Endodermal cell (in vitro differentiated cells): ENCODE results near the gene PYROXD2. TPM values are rescaled to one million over a fixed set of nuclear protein-coding genes. Genes with fewer than 3 reads are reported as not detected.

Experiments used
- DNase-seq: peaks from one replicate; pipeline ENCODE4 v3.0.0-alpha.2; 2017
- H3K27ac ChIP-seq: 2 replicates; pipeline ENCODE4 v1.5.1; 2013; ENCODE audit warnings: mild to moderate bottlenecking, low read depth, low read length, moderate library complexity
- H3K27me3 ChIP-seq: 2 replicates; pipeline ENCODE4 v1.6.1; 2013; ENCODE audit warnings: mild to moderate bottlenecking, low read length, moderate library complexity; ENCODE audit not compliant: insufficient read depth, control insufficient read depth, poor library complexity, severe bottlenecking
- H3K36me3 ChIP-seq: 2 replicates; pipeline ENCODE4 v1.7.0; 2013; ENCODE audit warnings: mild to moderate bottlenecking, low read length, moderate library complexity; ENCODE audit not compliant: control insufficient read depth, insufficient read depth
- H3K4me1 ChIP-seq: one replicate; pipeline ENCODE4 v1.7.0; 2013; ENCODE audit warnings: low read length; ENCODE audit not compliant: control insufficient read depth, insufficient read depth
- H3K4me3 ChIP-seq: 2 replicates; pipeline ENCODE4 v1.5.1; 2013; ENCODE audit warnings: mild to moderate bottlenecking, low read length, moderate library complexity
- H3K9ac ChIP-seq: 2 replicates; pipeline ENCODE4 v1.6.1; 2013; ENCODE audit warnings: mild to moderate bottlenecking, low read length, moderate library complexity; ENCODE audit not compliant: poor library complexity, severe bottlenecking; ENCODE audit errors: extremely low read depth
- H3K9me3 ChIP-seq: 2 replicates; pipeline ENCODE4 v1.6.1; 2013; ENCODE audit warnings: mild to moderate bottlenecking, low read length, moderate library complexity; ENCODE audit not compliant: control insufficient read depth
- H3K27ac Mint-ChIP-seq: 2 replicates; pipeline ENCODE4 v1.8.0; 2020; ENCODE audit warnings: mixed read lengths
- H3K27me3 Mint-ChIP-seq: 2 replicates; pipeline ENCODE4 v1.8.0; 2021; ENCODE audit warnings: mild to moderate bottlenecking, mixed read lengths; ENCODE audit not compliant: insufficient read depth
- H3K36me3 Mint-ChIP-seq: 2 replicates; pipeline ENCODE4 v1.8.0; 2020; ENCODE audit warnings: low read depth, mixed read lengths
- H3K4me1 Mint-ChIP-seq: 2 replicates; pipeline ENCODE4 v1.8.0; 2020; ENCODE audit warnings: mixed read lengths
- H3K4me3 Mint-ChIP-seq: 2 replicates; pipeline ENCODE4 v1.8.0; 2020; ENCODE audit warnings: mild to moderate bottlenecking, moderate library complexity, mixed read lengths
- H3K9me3 Mint-ChIP-seq: 2 replicates; pipeline ENCODE4 v1.8.0; 2020; ENCODE audit warnings: mild to moderate bottlenecking, mixed read lengths
- CTCF ChIP-seq: fragments of 200-600 bp; sonication (generic); conservative IDR thresholded peaks from 2 replicates; pipeline ENCODE4 v1.5.0; 2021; ENCODE audit warnings: antibody characterized with exemption, mild to moderate bottlenecking
- WGBS, 2 experiments: methylation state at CpG; one replicate each; pipeline versions ENCODE4 v1.1.5 to v1.1.7; 2013; ENCODE audit warnings: missing lambda C conversion rate in 2 of 2, mixed read lengths in 1 of 2; ENCODE audit not compliant: insufficient coverage in 1 of 2, insufficient read length in 1 of 2; 5-methylcytosine and 5-hydroxymethylcytosine counted together
- total RNA-seq, 2 donors: library from RNA; stranded (reverse); fragmentation: NEBNext Ultra II Directional in 1 of 2; extraction: Animal tissue kit (Norgen Biotek cat#: 25700) in 1 of 2; gene quantifications; 2 replicates in 1 of 2; 3 replicates in 1 of 2; pipeline ENCODE4 v1.2.1, GENCODE V29; 2021

The PYROXD2 gene
- total RNA-seq, 2 donors from 2014 or later, result 9.2 to 9.5 TPM

GRCh38 chr10:98453729-98454128 is 38.7 kb upstream of the PYROXD2 start:
- no peaks in the 10 kb centered on the region for H3K36me3 Mint-ChIP-seq
- no peak overlapping the region for H3K4me3 Mint-ChIP-seq
- H3K4me1 Mint-ChIP-seq, result peaks cover 6% of the 10 kb centered on the region
- H3K27ac Mint-ChIP-seq, result no peak overlapping the region
- Histone ChIP-seq H3K27me3 (peaks cover 30% of the 10 kb centered on the region), H3K9me3 (no peaks in the 10 kb centered on the region), H3K27ac (no peak overlapping the region), H3K9ac (no peak overlapping the region), H3K4me3 (no peak overlapping the region), H3K36me3 (no peaks in the 10 kb centered on the region), H3K4me1 (peaks cover 18% of the 10 kb centered on the region)
- 80 to 83% methylated on average over 1 to 2 of the region's 2 CpGs for WGBS, 2 experiments
- no peaks in the 10 kb centered on the region for H3K9me3 Mint-ChIP-seq
- H3K27me3 Mint-ChIP-seq, result peaks cover 21% of the 10 kb centered on the region
- no peak for DNase-seq
- TF ChIP-seq CTCF, result no peak

DNA sequence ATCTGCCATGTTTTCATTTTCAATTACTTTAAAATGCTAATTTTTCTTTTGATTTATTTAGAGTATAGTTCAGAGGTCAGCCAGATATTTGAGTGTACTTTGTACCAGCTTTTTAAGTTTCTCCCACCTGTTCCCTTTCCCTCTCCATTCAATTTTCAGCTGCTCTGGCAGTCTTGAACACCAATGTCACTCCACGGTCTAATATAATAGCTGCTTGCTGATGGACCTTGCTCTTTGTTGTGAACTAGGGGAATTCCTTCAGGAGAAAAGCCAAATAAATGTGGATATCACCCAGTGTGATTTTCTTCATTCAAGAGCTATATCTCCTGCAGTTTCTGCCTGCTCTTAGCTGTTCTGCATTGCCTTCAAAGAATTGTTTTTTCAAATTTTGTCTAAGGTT is 35.6 kb upstream of the PYROXD2 start:
- WGBS, 2 experiments, result 96% methylated on average over 1 of the region's 1 CpG; no CpG with 5 or more reads in 1 of the 2 experiments
- Mint-ChIP-seq H3K4me1 (no peaks in the 10 kb centered on the region), H3K27ac (no peak overlapping the region), H3K27me3 (peaks cover 6% of the 10 kb centered on the region), H3K4me3 (no peak overlapping the region), H3K9me3 (no peaks in the 10 kb centered on the region), H3K36me3 (no peaks in the 10 kb centered on the region)
- H3K27me3 ChIP-seq, result peaks cover 7% of the 10 kb centered on the region
- no peak for TF ChIP-seq CTCF
- no peak overlapping the region for H3K9ac ChIP-seq
- no peak overlapping the region for H3K27ac ChIP-seq
- H3K4me3 ChIP-seq, result no peak overlapping the region
- no peak for DNase-seq
- peaks cover under 1% of the 10 kb centered on the region for H3K4me1 ChIP-seq
- H3K9me3 ChIP-seq, result no peaks in the 10 kb centered on the region
- H3K36me3 ChIP-seq, result no peaks in the 10 kb centered on the region

- Mint-ChIP-seq H3K4me3 (no peak overlapping the region), H3K27ac (no peak overlapping the region)
- H3K9ac ChIP-seq, result no peak overlapping the region
These were observed 34.3 kb upstream of the PYROXD2 start for GRCh38 chr10:98449287-98449686.

More at GRCh38 chr10:98449287-98449686, 34.3 kb upstream of the PYROXD2 start:
- H3K4me3 ChIP-seq, result no peak overlapping the region
- TF ChIP-seq CTCF, result no peak
- no peaks in the 10 kb centered on the region for H3K9me3 ChIP-seq
- H3K36me3 ChIP-seq, result peaks cover 10% of the 10 kb centered on the region
- H3K9me3 Mint-ChIP-seq, result no peaks in the 10 kb centered on the region
- peaks cover 9% of the 10 kb centered on the region for H3K36me3 Mint-ChIP-seq
- no peak for DNase-seq
- no peak overlapping the region for H3K27ac ChIP-seq
- no peaks in the 10 kb centered on the region for H3K27me3 ChIP-seq
- H3K27me3 Mint-ChIP-seq, result peaks cover 6% of the 10 kb centered on the region
- no peaks in the 10 kb centered on the region for H3K4me1 Mint-ChIP-seq
- H3K4me1 ChIP-seq, result no peaks in the 10 kb centered on the region
